Inflammatory macrophage treated with lipopolysaccharide for 1 hour (primary cell): ENCODE measurements around the gene SPRN.
"Not testable (repeated sequence)": the region's sequence is repeated elsewhere in the genome, so short reads cannot be mapped to it uniquely, and the experiment has no call there.

ENCODE experiments used
- DNase-seq, 2 donors: peaks; one replicate each; pipeline ENCODE4 v3.0.0-alpha.2; 2020 to 2022

The SPRN gene

GRCh38 chr10:133405272-133405671 lies 19.2 kb downstream of the SPRN start:
- no peak for DNase-seq

- DNase-seq = peak in 1 of 2 donors; percentile 35
Measured at GRCh38 chr10:133403784-133404183, 20.6 kb downstream of the SPRN start.

- DNase-seq = no peak
Measured at GRCh38 chr10:133403359-133403758, 21.1 kb downstream of the SPRN start.

GRCh38 chr10:133401981-133402725 lies 22.3 kb downstream of the SPRN start:
- no peak for DNase-seq

GRCh38 chr10:133401500-133401899 lies 22.9 kb downstream of the SPRN start:
- DNase-seq = no peak

- no peak for DNase-seq
Measured at GRCh38 chr10:133400624-133401424, 23.6 kb downstream of the SPRN start.

- DNase-seq = no peak
Measured at GRCh38 chr10:133399123-133399601, 25.3 kb downstream of the SPRN start.

GRCh38 chr10:133397938-133398337 lies 26.5 kb downstream of the SPRN start:
- no peak for DNase-seq

GRCh38 chr10:133396035-133396624 lies 28.3 kb downstream of the SPRN start:
- DNase-seq = no peak

GRCh38 chr10:133394801-133395221 lies 29.6 kb downstream of the SPRN start:
- peak in 1 of 2 donors; percentile 10 for DNase-seq

GRCh38 chr10:133394064-133394663 lies 30.3 kb downstream of the SPRN start, which contains the start of gene MTG1:
TSS of gene MTG1 (plus strand) at chr10:133394157. CDS start at chr10:133394221, 64 bp downstream.
- peak; percentile 94 to 97 for DNase-seq

GRCh38 chr10:133393401-133394063 lies 30.9 kb downstream of the SPRN start:
- DNase-seq = no peak

- DNase-seq = peak in 1 of 2 donors; percentile 18
Measured at GRCh38 chr10:133391761-133392518, 32.5 kb downstream of the SPRN start.

GRCh38 chr10:133391249-133391635 lies 33.2 kb downstream of the SPRN start:
- DNase-seq = no peak

GRCh38 chr10:133390597-133391248 lies 33.7 kb downstream of the SPRN start:
- DNase-seq = no peak

- DNase-seq = peak in 1 of 2 donors; percentile 6
Measured at GRCh38 chr10:133388973-133389818, 35.2 kb downstream of the SPRN start.

- DNase-seq = no peak
Measured at GRCh38 chr10:133388236-133388972, 36.0 kb downstream of the SPRN start.

- not testable (repeated sequence) for DNase-seq
Measured at GRCh38 chr10:133386951-133387350, 37.5 kb downstream of the SPRN start.

- no peak for DNase-seq
Measured at GRCh38 chr10:133385214-133385613, 39.2 kb downstream of the SPRN start.
